Right lobe of liver (tissue), 4 donors: ENCODE measurements around the gene LDB3.

Experiments
- CTCF ChIP-seq, 4 donors: fragments of 200-600 bp in 3 of 4; fragments of 450-650 bp in 1 of 4; IDR thresholded peaks; one replicate each; pipeline versions ENCODE4 v1.5.1 to v1.8.0; 2016 to 2022; ENCODE audit warnings: antibody characterized with exemption in 4 of 4, mild to moderate bottlenecking in 2 of 4
- POLR2A ChIP-seq: fragments of 450-650 bp; IDR thresholded peaks from one replicate; pipeline ENCODE4 v1.6.1; 2017; ENCODE audit warnings: antibody characterized with exemption, mild to moderate bottlenecking
- donor health status: DM: no; HTN: no; CAD: no.
- donor health status: DM: no; HTN: no; CAD: no.
- donor health status: DM: no; HTN: yes; CAD: no.

- TF ChIP-seq CTCF (IDR thresholded peaks at IDR 0.05) (no peak), POLR2A (no peak)
These were observed 13.7 kb upstream of the LDB3 start, which contains the start of gene OPN4 for GRCh38 chr10:86654411-86655172.
